H9 (cell line): Measurements from ENCODE around the gene ABCC4. TPM values are rescaled to one million over a fixed set of nuclear protein-coding genes. Genes with fewer than 3 reads are reported as not detected.

Experiments
- DNase-seq: peaks from one replicate; pipeline ENCODE4 v3.0.0-alpha.2; 2017
- H2AFZ ChIP-seq: one replicate; pipeline ENCODE4 v1.6.1; 2013; ENCODE audit warnings: mild to moderate bottlenecking, low read length, control low read depth, moderate library complexity
- H2AK5ac ChIP-seq: 2 replicates; pipeline ENCODE4 v1.6.1; 2013; ENCODE audit warnings: low read length, control low read depth, mixed read lengths; ENCODE audit not compliant: insufficient read length
- H2BK120ac ChIP-seq: one replicate; pipeline ENCODE4 v1.6.1; 2013; ENCODE audit warnings: low read depth, mild to moderate bottlenecking, low read length, control low read depth, inconsistent platforms; ENCODE audit not compliant: poor library complexity, severe bottlenecking
- H2BK12ac ChIP-seq: 2 replicates; pipeline ENCODE4 v1.6.1; 2013; ENCODE audit warnings: low read length, control low read depth, mixed read lengths, low read depth; ENCODE audit not compliant: insufficient read length
- H2BK15ac ChIP-seq: 2 replicates; pipeline ENCODE4 v1.6.1; 2013; ENCODE audit warnings: low read depth, low read length, control low read depth
- H2BK20ac ChIP-seq: one replicate; pipeline ENCODE4 v1.6.1; 2013; ENCODE audit warnings: low read depth, mild to moderate bottlenecking, low read length, control low read depth, inconsistent platforms; ENCODE audit not compliant: poor library complexity, severe bottlenecking
- H2BK5ac ChIP-seq: 2 replicates; pipeline ENCODE4 v1.6.1; 2013; ENCODE audit warnings: low read length, control low read depth, mixed read lengths; ENCODE audit not compliant: insufficient read length
- H3K14ac ChIP-seq: 2 replicates; pipeline ENCODE4 v1.6.1; 2013; ENCODE audit warnings: low read length, control low read depth; ENCODE audit not compliant: insufficient read depth
- H3K18ac ChIP-seq: 2 replicates; pipeline ENCODE4 v1.6.1; 2013; ENCODE audit warnings: low read depth, mild to moderate bottlenecking, mixed read lengths, low read length, control low read depth; ENCODE audit not compliant: insufficient read length
- H3K23ac ChIP-seq: 2 replicates; pipeline ENCODE4 v1.6.1; 2013; ENCODE audit warnings: low read length, control low read depth, mixed read lengths, low read depth; ENCODE audit not compliant: insufficient read length
- H3K23me2 ChIP-seq: 2 replicates; pipeline ENCODE4 v1.6.1; 2013; ENCODE audit warnings: low read depth, mild to moderate bottlenecking, mixed read lengths, low read length, control low read depth; ENCODE audit not compliant: insufficient read length, poor library complexity, severe bottlenecking
- H3K27ac ChIP-seq: 2 replicates; pipeline ENCODE4 v1.5.1; 2013; ENCODE audit warnings: low read length, control low read depth, mixed read lengths, low read depth; ENCODE audit not compliant: insufficient read length
- H3K27me3 ChIP-seq: 2 replicates; pipeline ENCODE4 v1.6.1; 2013; ENCODE audit warnings: low read length, control low read depth, inconsistent platforms; ENCODE audit not compliant: insufficient read depth
- H3K4ac ChIP-seq: 2 replicates; pipeline ENCODE4 v1.6.1; 2013; ENCODE audit warnings: low read depth, mild to moderate bottlenecking, control low read depth, inconsistent platforms, low read length, moderate library complexity
- H3K4me1 ChIP-seq: 2 replicates; pipeline ENCODE4 v1.6.1; 2013; ENCODE audit warnings: low read length, control low read depth, inconsistent platforms; ENCODE audit not compliant: insufficient read depth
- H3K4me2 ChIP-seq: 2 replicates; pipeline ENCODE4 v1.6.1; 2013; ENCODE audit warnings: low read length, control low read depth, mixed read lengths; ENCODE audit not compliant: insufficient read length, insufficient read depth
- H3K56ac ChIP-seq: 2 replicates; pipeline ENCODE4 v1.6.1; 2013; ENCODE audit warnings: low read depth, mild to moderate bottlenecking, mixed read lengths, low read length, control low read depth; ENCODE audit not compliant: insufficient read length
- H3K79me1 ChIP-seq: 2 replicates; pipeline ENCODE4 v1.6.1; 2013; ENCODE audit warnings: low read depth, mild to moderate bottlenecking, moderate library complexity, low read length, control low read depth, inconsistent platforms; ENCODE audit not compliant: insufficient read depth, poor library complexity, severe bottlenecking
- H3K79me2 ChIP-seq: 2 replicates; pipeline ENCODE4 v1.6.1; 2013; ENCODE audit warnings: low read length, control low read depth, inconsistent platforms; ENCODE audit not compliant: insufficient read depth
- H3K9ac ChIP-seq: 2 replicates; pipeline ENCODE4 v1.6.1; 2013; ENCODE audit warnings: low read length, control low read depth, mixed read lengths; ENCODE audit not compliant: insufficient read length; ENCODE audit errors: extremely low read depth
- H3K9me3 ChIP-seq: one replicate; pipeline ENCODE4 v1.6.1; 2013; ENCODE audit warnings: low read depth, low read length, inconsistent platforms; ENCODE audit not compliant: control insufficient read depth
- H3T11ph ChIP-seq: one replicate; pipeline ENCODE4 v1.6.1; 2013; ENCODE audit warnings: mild to moderate bottlenecking, low read length, control low read depth, inconsistent platforms
- H4K20me1 ChIP-seq: one replicate; pipeline ENCODE4 v1.6.1; 2013; ENCODE audit not compliant: control insufficient read depth, insufficient read length, insufficient read depth
- H4K5ac ChIP-seq: 2 replicates; pipeline ENCODE4 v1.6.1; 2013; ENCODE audit warnings: low read depth, mild to moderate bottlenecking, mixed read lengths, low read length, control low read depth; ENCODE audit not compliant: insufficient read length
- H4K8ac ChIP-seq: replicated peaks from 2 replicates; pipeline ENCODE4 v1.6.1; 2013; ENCODE audit warnings: low read length, control low read depth, mixed read lengths, low read depth; ENCODE audit not compliant: insufficient read length
- H4K91ac ChIP-seq: 2 replicates; pipeline ENCODE4 v1.6.1; 2013; ENCODE audit warnings: low read depth, mild to moderate bottlenecking, moderate library complexity, mixed read lengths, low read length, control low read depth; ENCODE audit not compliant: insufficient read length
- H3K27ac Mint-ChIP-seq, 3 experiments: 2 replicates in 2 of 3; 3 replicates in 1 of 3; pipeline ENCODE4 v1.8.0; 2020 to 2021; ENCODE audit warnings: mixed read lengths in 3 of 3, mild to moderate bottlenecking in 1 of 3, moderate library complexity in 1 of 3
- H3K27me3 Mint-ChIP-seq: 2 replicates; pipeline ENCODE4 v1.8.0; 2021; ENCODE audit warnings: low read depth, mild to moderate bottlenecking, moderate library complexity, mixed read lengths
- H3K36me3 Mint-ChIP-seq, 3 experiments: 2 replicates in 2 of 3; 3 replicates in 1 of 3; pipeline ENCODE4 v1.8.0; 2020 to 2021; ENCODE audit warnings: low read depth in 3 of 3, mixed read lengths in 3 of 3; ENCODE audit not compliant: insufficient read depth in 1 of 3
- H3K4me1 Mint-ChIP-seq, 2 experiments: 2 replicates each; pipeline ENCODE4 v1.8.0; 2020; ENCODE audit warnings: mixed read lengths in 2 of 2
- H3K4me3 Mint-ChIP-seq, 2 experiments: 2 replicates in 1 of 2; 3 replicates in 1 of 2; pipeline ENCODE4 v1.8.0; 2020 to 2021; ENCODE audit warnings: mild to moderate bottlenecking in 2 of 2, mixed read lengths in 2 of 2, moderate library complexity in 1 of 2
- H3K9me3 Mint-ChIP-seq, 2 experiments: 2 replicates in 1 of 2; 3 replicates in 1 of 2; pipeline ENCODE4 v1.8.0; 2020; ENCODE audit warnings: mild to moderate bottlenecking in 2 of 2, mixed read lengths in 2 of 2, moderate library complexity in 1 of 2
- CTCF ChIP-seq: fragments of 200-600 bp; sonication (generic); conservative IDR thresholded peaks from 3 replicates; pipeline ENCODE4 v1.8.0; 2021; ENCODE audit warnings: antibody characterized with exemption, mild to moderate bottlenecking
- WGBS: extraction: QIAGEN DNeasy Blood & Tissue Kit; methylation state at CpG from one replicate; pipeline ENCODE4 v1.1.7; 2013; ENCODE audit warnings: missing lambda C conversion rate, low lambda C conversion rate, mixed read lengths; ENCODE audit not compliant: insufficient read length; ENCODE audit errors: extremely low coverage; 5-methylcytosine and 5-hydroxymethylcytosine counted together
- total RNA-seq: library from RNA; stranded (reverse); gene quantifications from 2 replicates; pipeline ENCODE4 v1.2.1, GENCODE V29; 2021

The ABCC4 gene
- total RNA-seq, 1 experiment from 2014 or later = 5.9 TPM

- H3K79me1 ChIP-seq = no peaks in the 10 kb centered on the region
- no peak overlapping the region for H2BK5ac ChIP-seq
- H2AFZ ChIP-seq = no peak overlapping the region
- H2BK120ac ChIP-seq = no peak overlapping the region
- H4K91ac ChIP-seq = no peak overlapping the region
- no peak for TF ChIP-seq CTCF
- no peaks in the 10 kb centered on the region for H3K23me2 ChIP-seq
- no peak overlapping the region for H4K5ac ChIP-seq
- H3K18ac ChIP-seq = no peak overlapping the region
- no peaks in the 10 kb centered on the region for H3K4me1 ChIP-seq
- WGBS = no CpG with 5 or more reads among the region's 6 CpGs
- H3K27me3 ChIP-seq = no peaks in the 10 kb centered on the region
- H2BK20ac ChIP-seq = no peak overlapping the region
- H4K20me1 ChIP-seq = no peaks in the 10 kb centered on the region
- no peak for DNase-seq
- no peak overlapping the region for H3K4ac ChIP-seq
- H3K4me1 Mint-ChIP-seq = peaks cover 6% of the 10 kb centered on the region in 2 experiments; a peak in 3 of 4 replicates
- H3K9me3 ChIP-seq = peaks cover 3% of the 10 kb centered on the region
- H3K9me3 Mint-ChIP-seq = peaks cover 3 to 4% of the 10 kb centered on the region in 2 experiments; a peak in 3 of 5 replicates
- no peak overlapping the region for H3K56ac ChIP-seq
- no peak overlapping the region for H3K27ac ChIP-seq
- H2BK12ac ChIP-seq = no peak overlapping the region
- H3K4me2 ChIP-seq = no peak overlapping the region
- H3K23ac ChIP-seq = no peak overlapping the region
- H3K4me3 Mint-ChIP-seq = no peak overlapping the region
- no peaks in the 10 kb centered on the region for H3K79me2 ChIP-seq
- H3K9ac ChIP-seq = no peak overlapping the region
- H3T11ph ChIP-seq = no peak overlapping the region
- no peaks in the 10 kb centered on the region for H3K27me3 Mint-ChIP-seq
- H3K14ac ChIP-seq = no peak overlapping the region
- no peak overlapping the region for H3K27ac Mint-ChIP-seq
- no peak overlapping the region for H4K8ac ChIP-seq
- H2BK15ac ChIP-seq = no peak overlapping the region
- H2AK5ac ChIP-seq = no peak overlapping the region
- H3K36me3 Mint-ChIP-seq = peaks cover 5 to 10% (median 10%) of the 10 kb centered on the region in 3 experiments; a peak in 6 of 7 replicates
These were observed 33.4 kb downstream of the ABCC4 start for GRCh38 chr13:95267662-95268342.
